CD4-positive, alpha-beta T cell treated with Interleukin-1 beta for 1 hour (primary cell): ENCODE results near the gene SIGLEC11.
"Not testable (repeated sequence)": the region's sequence is repeated elsewhere in the genome, so short reads cannot be mapped to it uniquely, and the experiment has no call there.

Experiments
- DNase-seq, 2 donors: peaks; one replicate each; pipeline ENCODE4 v3.0.0-alpha.2; 2020 to 2022

SIGLEC11 gene, protein sequence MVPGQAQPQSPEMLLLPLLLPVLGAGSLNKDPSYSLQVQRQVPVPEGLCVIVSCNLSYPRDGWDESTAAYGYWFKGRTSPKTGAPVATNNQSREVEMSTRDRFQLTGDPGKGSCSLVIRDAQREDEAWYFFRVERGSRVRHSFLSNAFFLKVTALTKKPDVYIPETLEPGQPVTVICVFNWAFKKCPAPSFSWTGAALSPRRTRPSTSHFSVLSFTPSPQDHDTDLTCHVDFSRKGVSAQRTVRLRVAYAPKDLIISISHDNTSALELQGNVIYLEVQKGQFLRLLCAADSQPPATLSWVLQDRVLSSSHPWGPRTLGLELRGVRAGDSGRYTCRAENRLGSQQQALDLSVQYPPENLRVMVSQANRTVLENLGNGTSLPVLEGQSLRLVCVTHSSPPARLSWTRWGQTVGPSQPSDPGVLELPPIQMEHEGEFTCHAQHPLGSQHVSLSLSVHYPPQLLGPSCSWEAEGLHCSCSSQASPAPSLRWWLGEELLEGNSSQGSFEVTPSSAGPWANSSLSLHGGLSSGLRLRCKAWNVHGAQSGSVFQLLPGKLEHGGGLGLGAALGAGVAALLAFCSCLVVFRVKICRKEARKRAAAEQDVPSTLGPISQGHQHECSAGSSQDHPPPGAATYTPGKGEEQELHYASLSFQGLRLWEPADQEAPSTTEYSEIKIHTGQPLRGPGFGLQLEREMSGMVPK

DNA sequence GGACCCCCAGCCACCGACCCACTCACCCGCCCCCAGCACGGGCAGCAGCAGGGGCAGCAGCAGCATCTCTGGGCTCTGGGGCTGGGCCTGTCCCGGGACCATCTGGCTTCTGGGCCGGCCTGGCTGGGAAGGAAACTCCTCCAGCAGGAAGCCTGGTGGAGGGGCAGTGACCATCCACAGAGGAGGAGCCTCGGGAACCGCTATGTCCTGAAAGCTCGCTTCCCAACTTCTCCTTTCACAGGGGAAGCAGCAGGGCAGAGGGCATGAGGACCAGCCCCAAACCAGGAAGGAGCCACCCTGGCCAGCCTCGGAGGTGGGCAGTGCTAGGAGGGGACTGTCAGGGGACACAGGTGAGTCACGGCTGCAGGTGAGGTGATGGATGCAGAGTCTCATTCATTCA, at the start of gene SIGLEC11:
TSS of gene SIGLEC11 (minus strand) at position 193 of the 400 bp plus-strand sequence. CDS start at position 102, 91 bp downstream.
- not testable (repeated sequence) for DNase-seq

DNA sequence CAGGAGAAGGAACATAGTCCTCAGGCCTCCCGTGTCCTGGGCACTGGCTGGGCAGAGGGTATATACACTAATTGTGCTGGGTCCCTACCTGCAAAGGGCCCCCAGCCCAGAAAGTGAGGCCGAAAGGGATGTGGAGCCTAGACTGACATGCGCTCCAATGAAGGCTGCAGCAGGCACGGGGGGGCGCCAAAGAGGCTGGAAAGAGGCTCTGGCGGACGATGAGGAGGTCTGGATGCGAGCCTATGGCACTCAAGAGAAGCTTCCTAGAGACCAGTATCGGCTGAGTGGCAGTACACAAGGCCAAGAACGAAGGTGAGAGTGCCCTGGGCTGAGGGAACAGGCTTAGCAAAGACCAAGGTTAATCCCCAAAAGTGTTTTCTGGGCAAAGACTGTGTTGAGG, 47.6 kb upstream of the SIGLEC11 start:
- DNase-seq = no peak

DNA sequence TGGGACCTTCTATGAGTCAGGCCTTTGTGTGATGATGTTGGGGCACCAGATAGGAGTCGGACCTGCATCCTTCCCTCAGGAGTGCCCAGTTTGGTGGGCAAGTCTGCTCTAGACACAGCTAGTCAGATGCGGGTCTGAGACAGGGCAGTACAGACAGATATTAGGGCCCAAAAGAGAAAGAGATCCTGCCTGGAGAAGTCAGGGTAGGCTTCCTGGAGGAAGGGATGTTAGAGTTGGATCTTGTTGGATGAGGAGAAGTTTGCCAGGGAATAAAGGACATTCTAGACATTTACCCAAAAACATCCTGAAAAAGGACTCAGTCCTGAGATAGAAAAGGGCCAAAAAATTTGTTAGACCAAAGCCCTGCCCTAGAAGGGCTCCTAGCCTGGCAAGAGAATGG, 47.0 kb upstream of the SIGLEC11 start:
- DNase-seq = no peak

DNA sequence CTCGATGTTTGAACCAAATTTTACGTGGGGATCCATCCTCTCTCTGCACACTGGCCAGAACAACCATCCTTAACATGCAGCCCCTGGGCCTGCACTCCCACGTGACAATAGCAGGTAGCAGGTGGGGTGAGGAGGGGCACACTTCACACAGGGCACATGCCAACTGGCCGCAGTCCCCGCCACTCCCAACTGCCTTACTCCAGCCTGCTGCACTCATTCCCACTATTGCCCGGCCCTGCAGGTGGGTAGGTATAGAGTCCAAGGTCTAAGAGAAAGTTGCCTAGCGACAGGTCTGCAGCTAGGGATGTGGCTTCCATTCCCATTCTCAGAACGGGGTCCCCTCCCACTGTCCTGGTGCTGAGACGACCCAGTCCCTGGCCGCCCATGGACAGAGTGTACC, 46.2 kb upstream of the SIGLEC11 start:
- no peak for DNase-seq

DNA sequence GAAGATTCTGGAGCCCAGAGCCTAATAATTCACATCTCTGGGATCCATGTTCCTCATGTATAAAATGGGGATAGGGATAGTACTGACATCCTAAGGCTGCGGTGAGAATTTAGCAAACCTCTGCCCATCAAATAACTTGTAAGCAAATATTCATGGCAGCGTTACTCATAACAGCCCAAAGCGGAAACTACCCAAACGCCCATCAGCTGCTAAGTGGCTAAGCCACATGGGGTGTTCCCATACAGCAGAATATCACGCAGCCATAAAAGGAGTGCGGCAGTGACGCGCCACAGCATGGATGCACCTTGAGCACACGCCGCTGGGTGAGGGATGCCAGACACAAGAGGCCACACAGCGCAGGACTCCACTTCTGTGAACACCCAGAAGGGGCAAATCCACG, 44.5 kb upstream of the SIGLEC11 start:
- no peak for DNase-seq

DNA sequence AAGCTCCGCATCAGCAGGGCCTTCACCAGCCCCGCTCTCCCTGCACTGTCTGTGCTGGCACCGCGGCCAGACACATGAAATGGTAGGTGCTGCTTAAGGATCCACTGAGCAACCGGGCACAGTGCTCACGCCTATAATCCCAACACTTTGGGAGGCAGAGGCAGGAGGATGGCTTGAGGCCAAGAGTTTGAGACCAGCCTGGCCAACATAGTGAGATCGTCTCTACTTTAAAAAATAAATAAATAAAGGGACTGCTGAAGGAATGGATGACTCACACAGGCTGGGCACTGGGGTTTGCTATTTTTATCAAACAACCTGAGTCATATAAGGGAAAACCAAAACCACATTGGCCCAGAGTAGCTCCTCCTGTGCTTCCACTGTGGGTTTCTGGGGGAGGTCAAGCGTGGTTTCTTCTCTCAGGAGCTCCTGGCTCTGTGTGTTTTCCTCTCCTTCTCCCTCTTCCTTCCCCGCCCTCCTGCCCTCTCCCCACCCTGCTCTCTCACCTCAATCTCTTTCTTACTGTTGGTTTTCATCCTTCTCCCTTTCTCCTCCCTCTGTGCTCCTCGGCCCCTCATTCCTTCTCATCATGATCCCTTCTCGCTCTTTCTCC, 42.9 kb upstream of the SIGLEC11 start:
- DNase-seq = no peak

DNA sequence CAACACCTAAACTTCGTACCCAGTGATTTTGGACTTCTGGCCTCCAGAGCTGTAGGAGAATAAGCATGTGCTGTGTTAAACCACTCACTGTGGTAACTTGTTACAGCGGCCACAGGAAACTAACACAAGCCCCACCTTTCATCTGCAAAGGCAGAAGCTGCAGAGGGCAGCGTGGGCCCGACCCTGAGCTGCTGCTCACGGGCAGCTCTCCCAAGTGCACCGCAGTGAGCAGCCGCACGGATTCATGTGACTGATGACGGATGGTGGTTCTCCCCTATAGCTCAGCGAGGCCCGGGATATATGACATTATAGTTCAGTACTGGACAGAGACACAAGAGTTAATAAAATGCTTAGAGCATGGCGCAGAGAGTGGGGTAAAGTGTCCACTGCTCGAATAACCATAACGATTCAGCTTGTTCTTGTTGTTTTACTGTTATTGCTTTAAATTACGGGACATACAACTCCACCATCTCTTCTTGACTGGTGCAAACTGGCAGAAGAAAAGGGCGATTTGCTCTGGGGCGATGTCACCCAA, 42.3 kb upstream of the SIGLEC11 start:
- peak in 1 of 2 donors; percentile 9 for DNase-seq

DNA sequence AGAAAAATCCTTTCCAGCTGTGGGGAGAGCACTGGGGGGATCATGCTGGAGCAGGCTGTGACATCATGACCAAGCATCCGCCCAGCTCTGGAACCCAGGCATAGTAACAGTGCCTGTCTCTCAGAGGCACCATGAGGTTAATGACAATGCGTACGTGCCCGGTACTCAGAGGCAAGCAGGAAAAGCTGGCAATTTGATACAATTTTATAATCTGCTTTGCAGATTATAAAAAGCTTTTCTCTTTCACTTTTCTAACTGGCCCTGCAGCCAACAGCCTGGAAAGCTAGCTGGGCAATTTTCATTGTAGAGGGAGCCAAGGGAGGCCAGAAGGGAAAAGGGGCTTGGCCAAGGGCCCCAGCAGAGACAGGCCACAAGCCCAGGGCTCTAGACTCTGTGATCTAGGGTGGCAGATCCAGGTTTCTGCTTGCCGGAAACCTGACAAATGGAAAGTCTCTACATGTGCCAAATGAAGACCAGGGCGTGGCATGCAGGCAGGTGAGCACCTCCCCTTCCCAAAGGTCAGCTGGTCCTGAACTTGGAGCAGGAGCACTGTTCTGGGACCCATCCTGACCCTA, 41.5 kb upstream of the SIGLEC11 start:
- DNase-seq = no peak

DNA sequence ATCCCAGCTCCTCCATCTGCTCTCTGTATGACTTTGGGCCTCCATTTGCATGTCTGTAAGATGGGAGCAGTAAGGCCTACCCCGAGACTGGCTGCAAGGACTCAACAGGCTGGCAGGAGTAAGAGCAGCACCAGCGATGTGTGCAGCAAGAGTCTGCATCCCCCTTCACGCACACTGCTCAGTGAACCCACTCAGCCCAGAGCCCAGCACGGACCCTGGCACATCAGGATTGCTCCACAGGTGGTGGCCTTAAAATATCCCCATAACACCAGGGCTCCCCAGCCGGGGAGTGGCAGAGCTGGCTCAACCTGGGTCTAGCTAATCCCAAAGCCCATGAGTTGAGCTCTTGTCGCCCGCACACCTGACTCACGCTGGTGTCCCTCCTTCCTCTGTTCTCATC, 40.8 kb upstream of the SIGLEC11 start:
- no peak for DNase-seq

DNA sequence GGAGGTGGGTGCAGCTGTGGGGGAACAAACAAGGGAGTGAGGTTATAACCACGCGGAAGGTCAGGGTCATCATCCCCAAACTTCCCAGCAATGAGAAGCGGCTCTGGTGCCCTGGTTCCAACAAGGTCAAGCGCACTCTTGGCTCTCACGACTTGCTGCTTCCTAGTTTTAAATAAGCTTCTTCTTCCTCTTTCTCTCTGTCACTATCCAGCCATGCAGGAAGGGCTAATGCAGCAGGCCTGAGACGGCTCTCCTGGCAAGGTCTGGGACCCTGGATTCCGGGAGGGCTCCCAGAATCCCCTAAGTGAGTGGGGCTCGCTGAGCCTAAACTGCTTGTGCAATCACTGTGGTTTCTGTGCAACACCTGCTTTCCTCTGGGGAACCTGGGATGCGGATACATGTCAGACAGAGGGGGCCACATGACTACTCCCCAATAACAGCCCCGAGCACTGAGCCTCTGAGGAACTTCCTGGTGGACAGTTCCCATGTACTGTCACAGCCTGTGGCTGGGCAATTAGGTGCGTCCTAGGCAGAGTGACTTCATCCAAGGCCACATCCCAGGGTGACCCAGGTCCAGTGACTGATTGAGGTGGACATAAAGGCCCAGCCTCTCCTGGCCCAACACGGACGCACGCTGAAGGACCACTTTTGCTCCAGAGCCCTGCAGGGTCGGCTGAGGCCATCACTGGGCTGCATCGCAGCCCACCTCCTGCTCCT, 40.0 kb upstream of the SIGLEC11 start:
- no peak for DNase-seq

DNA sequence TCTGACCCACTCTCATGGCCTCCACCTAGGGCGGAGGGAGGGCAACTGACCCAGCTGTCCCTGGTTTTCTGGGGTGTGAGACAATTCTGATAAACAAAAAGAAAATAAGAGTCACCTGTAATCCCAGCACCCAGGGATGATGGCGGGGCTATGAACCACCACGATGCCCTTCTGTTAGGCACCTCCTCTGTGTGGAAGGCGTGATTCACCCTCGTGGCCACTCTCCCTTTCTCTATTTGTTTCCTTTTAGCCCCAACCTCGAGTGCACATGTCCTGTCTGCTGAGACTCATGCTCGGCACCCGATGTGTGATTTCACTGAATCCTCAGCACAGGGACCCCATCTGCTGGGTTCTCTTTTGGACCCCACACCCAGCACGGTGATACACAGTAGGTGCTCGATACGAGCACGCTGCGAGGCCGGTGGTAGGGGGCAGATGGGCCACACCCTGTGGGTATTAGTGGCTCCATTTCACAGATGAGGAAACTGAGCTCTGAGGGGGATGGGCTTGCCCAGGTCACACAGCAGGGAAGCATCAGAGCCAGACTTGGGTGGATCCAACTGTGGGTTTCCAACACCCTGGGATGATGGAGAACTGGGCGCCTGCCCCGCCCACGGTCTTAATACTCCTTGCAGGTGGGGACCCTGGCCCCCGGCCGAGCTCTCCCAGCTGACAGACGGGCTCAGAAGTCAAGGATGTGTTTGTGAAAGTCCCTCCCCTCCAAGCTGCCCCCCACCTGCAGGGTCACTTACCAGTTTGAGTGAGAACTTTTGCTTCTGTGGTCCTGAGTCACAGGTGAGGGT, 39.3 kb upstream of the SIGLEC11 start:
- no peak for DNase-seq

DNA sequence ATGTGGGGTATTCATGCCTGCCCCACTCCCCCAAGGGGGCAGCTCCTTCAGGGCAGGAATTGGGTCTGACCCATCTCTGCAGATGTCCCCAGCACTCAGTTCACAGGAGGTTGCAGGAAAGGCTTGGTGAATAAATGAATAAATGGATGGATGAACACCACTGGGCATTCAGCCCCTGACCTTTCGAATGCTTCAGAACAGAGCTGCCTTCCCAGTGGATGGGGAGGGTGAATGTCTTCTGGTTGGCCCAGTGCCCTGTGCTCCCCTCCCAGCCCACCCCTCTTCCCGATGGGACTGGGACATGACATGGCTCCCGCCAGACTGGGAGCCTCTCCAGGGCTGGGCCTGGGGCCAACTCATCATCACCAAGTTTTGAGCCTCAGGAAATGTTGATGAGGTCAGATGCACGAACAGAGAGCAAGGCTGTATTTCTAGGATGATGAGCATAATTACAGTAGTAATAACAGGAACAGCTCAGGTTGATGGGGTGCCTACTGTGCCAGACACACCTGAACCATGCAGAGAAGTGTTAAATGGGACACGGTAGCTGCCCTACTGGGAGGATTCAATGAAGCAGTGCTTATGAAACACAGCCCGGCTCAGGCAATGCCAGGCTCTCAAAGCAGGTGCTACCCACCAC, 38.5 kb upstream of the SIGLEC11 start:
- no peak for DNase-seq

DNA sequence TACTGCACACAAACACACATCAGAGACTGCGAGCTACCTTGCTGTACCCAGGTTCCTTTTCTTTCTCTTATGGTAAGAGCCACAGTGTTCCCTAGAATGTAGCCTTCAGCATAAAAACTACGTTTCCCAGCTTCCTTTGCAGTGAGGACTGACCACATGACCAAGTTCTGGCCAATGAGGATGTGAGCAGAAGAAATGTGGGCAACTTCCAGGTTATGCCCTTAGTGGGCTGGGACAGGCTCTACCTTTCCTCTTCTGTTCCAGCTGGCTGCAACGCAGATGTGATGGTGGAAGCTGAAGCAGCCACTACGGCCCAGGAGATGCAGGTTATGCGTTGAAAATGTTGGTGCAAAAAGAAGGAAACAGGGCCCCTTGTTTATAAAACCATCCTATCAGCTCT, 36.7 kb upstream of the SIGLEC11 start:
- peak; percentile 27 to 35 for DNase-seq

DNA sequence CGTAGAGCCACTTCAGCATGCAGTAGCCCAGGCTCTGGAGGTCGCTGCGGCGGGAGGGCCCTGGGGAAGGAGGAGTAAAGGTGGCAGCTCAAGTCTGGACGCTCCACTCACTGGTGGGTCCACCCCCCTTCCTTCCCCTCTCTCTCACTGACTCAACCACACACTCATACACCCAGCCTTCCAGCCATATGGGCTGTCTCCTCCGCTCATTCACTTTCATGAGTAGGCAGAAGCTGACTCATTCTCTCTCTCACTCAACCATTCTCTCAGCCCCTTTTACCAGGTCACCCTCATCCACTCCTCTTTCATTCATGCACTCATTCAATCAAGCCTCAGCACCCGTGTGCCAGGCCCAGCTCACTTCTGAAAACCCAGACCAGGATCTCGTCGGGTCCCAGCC, 27.5 kb upstream of the SIGLEC11 start:
- no peak for DNase-seq

DNA sequence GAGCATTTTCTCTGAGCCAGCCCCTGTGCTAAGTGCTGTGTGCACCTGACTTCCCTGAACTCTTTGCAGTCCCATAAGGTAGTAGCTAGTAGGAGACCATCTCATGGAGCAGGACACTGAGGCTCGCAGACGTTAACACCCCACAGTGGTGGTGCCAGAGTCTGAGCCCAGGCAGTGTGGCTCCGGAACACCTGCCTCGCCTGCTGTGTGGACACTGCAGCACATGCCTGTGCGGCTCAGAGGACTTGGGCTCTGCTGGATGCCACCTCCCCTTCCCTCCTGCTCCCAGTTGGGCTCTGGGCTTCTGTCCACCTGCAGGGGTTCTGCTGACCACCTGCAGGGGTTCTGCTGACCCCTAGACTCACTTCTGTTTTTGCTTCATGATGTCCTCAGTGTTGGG, 27.0 kb upstream of the SIGLEC11 start:
- no peak for DNase-seq

DNA sequence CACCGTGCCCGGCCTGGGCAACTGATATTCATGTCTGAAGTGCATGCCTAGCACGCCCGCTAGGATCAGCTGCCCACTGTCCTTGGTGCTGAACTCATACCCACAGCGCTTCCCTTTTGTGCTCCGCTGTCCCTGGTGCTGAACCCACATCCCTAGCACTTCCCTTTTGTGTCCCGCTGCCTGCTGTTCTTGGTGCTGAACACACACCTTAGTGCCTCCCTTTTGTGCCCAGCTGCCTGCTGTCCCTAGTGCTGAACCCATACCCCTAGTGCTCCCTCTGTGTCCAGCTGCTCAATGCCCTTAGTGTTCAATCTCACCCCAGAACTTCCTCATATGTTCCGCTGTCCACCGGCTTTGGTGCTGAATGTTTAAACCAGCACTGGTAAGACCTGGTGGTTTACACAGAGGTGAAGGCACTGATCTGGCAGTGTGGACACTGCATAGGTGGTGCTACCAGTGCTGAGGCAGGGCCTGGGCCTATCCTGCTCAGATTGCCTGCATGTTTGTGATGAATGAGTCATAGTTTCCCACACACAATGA, 26.3 kb upstream of the SIGLEC11 start:
- DNase-seq = peak; percentile 81

DNA sequence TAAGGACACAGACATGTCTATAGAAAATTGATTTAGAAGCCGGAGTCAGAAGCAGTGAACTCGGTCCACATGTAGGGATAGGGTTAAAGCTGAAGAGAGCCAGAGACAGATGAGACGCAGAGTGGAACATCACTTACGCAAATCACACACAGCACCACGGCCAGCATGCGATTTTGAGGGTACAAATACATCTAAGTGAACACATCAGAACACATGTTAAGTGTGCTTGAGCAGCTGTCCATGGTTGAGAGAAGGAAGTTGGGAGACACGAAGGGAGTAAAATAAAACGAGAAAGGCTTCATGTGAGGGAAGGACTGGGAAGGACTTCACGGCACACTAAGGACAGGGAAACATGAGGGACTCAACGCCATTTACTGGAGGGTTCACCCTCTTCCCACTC, 25.4 kb upstream of the SIGLEC11 start:
- DNase-seq = no peak

DNA sequence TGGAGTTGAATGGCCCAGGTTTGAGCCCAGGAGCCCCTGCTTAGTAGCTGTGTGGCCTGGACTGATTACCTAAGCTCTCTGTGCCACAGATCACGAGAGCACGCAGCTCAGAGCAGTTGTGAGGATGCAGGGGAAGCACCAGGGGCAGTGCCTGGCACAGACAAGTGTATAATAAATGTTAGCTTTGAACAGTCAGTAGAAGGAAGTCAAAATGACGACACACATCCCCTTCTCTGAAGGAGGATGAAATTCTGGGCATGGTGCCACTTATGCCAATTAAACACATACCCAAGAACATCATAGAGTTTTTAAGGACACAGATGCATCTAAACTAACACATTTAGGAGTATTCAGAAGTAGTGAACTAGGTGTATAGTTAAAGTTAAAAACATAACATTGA, 24.9 kb upstream of the SIGLEC11 start:
- DNase-seq = no peak

DNA sequence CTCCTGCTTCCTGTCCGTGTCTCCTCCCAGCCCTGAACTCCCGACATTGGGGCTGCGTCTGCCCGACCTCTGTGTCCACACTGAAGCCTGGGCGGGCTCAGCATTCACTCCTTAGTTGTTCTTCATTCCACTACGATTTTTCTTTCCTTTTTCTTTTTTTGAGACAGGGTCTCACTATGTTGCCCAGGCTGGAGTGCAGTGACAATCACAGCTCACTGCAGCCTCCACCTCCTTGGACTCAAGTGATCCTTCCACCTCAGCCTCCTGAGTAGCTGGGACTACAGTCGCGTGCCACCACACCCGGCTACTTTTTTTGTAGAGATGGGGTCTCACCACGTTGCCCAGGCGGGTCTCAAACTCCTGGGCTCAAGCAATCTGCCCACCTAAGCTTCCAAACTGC, 23.5 kb upstream of the SIGLEC11 start:
- DNase-seq = no peak

DNA sequence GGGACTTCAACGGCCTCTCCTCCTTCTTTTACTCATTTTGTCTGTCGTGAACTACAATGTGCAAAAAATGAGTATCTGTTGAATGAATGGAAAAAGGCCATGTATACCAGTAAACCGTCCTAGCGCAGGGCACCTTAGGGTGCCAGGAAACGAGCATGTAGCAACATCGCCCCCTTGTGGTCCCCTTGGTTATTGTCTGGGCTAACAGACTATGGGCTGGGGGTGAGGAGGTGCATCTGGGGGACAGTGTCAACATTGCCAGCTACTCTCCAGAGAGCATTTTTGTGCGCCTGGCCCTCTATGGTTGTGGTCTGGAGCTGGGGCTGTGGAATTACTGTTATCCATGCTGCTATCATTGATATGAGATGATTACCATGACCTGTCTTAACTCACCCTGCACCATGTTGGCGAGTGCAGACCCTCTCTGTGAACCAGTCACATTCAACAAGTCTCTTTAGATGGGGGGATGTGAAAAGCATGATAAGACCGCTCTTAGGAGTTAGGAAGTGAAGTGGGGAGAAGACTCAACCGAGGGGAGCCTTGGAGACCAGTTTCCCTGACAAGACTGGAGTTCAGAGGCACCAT, 22.8 kb upstream of the SIGLEC11 start:
- DNase-seq = peak; percentile 71 to 78
